Transverse colon (tissue), 4 donors: ENCODE data around the gene SH2D4B. TPM values are rescaled to one million over a fixed set of nuclear protein-coding genes. Genes with fewer than 3 reads are reported as not detected.

Experiments
- DNase-seq: peaks from one replicate; pipeline ENCODE4 v3.0.0-alpha.2; 2019
- H3K27ac ChIP-seq, 4 donors: fragments of 200-600 bp; sonication (generic); 2 replicates each; pipeline ENCODE4 v1.5.1; 2016 to 2018; ENCODE audit warnings: inconsistent platforms in 4 of 4
- H3K27me3 ChIP-seq: fragments of 200-600 bp; sonication (generic); 2 replicates; pipeline ENCODE4 v1.5.1; 2017; ENCODE audit warnings: inconsistent platforms
- H3K36me3 ChIP-seq, 4 donors: fragments of 200-600 bp; sonication (generic); 2 replicates each; pipeline ENCODE4 v1.5.1; 2017 to 2019; ENCODE audit warnings: inconsistent platforms in 4 of 4
- H3K4me1 ChIP-seq, 4 donors: fragments of 200-600 bp; sonication (generic); 2 replicates each; pipeline ENCODE4 v1.5.1; 2017 to 2020; ENCODE audit warnings: inconsistent platforms in 4 of 4
- H3K4me3 ChIP-seq, 4 donors: fragments of 200-600 bp; sonication (generic); 1 replicate in 1 of 4; 2 replicates in 3 of 4; pipeline versions ENCODE4 v1.5.1 to v1.6.1; 2017 to 2019; ENCODE audit warnings: inconsistent platforms in 4 of 4
- H3K9me3 ChIP-seq, 2 donors: fragments of 200-600 bp; sonication (generic); 2 replicates each; pipeline ENCODE4 v1.5.1; 2017 to 2019; ENCODE audit warnings: inconsistent platforms in 2 of 2
- CTCF ChIP-seq, 5 experiments: fragments of 200-600 bp in 3 of 5; fragments of 450-650 bp in 2 of 5; sonication (generic) in 3 of 5; IDR thresholded peaks; 1 replicate in 2 of 5; 2 replicates in 3 of 5; pipeline ENCODE4 v1.5.1; 2016 to 2017; ENCODE audit warnings: antibody characterized with exemption in 5 of 5, inconsistent platforms in 3 of 5, mild to moderate bottlenecking in 2 of 5, moderate library complexity in 1 of 5
- EP300 ChIP-seq: sonication (generic); formaldehyde crosslinking; IDR thresholded peaks from one replicate; pipeline ENCODE4 v1.6.1; 2017; ENCODE audit warnings: antibody characterized with exemption, low read depth
- POLR2A ChIP-seq: fragments of 450-650 bp; IDR thresholded peaks from one replicate; pipeline ENCODE4 v1.6.1; 2016; ENCODE audit warnings: antibody characterized with exemption, mild to moderate bottlenecking, moderate library complexity
- POLR2AphosphoS5 ChIP-seq, 3 donors: sonication (generic); formaldehyde crosslinking; IDR thresholded peaks; one replicate each; pipeline ENCODE4 v1.6.1; 2016; ENCODE audit warnings: antibody characterized with exemption in 3 of 3
- WGBS, 2 donors: methylation state at CpG; one replicate each; pipeline ENCODE4 v1.1.5; 2018; ENCODE audit warnings: low coverage in 1 of 2; 5-methylcytosine and 5-hydroxymethylcytosine counted together
- in situ Hi-C, 4 donors: fragments of 200-750 bp; cut with MboI; loops; one replicate each; pipeline versions ENCODE4 v1.15.0 to v1.15.1; 2017; ENCODE audit warnings: low sequenced_read_pairs in 3 of 4, low pct_ligation_motif_present in 1 of 4, low pct_unique_long_range_greater_than_20kb in 1 of 4
- intact Hi-C: fragments of 100-400 bp; cut with DNase I; formaldehyde crosslinking; loops from one replicate; pipeline ENCODE4 v1.15.1; 2023; ENCODE audit warnings: low total_unique reads
- total RNA-seq, 4 donors: library from RNA; depleted of rRNA; stranded (reverse); fragments of >200 nt; gene quantifications; one replicate each; pipeline ENCODE4 v1.1.0, GENCODE V29; 2016

The SH2D4B gene
- total RNA-seq, 4 donors from 2014 or later = 0.32 TPM; not detected in 3

- WGBS, 2 donors = 86 to 100% methylated on average over 3 to 11 of the region's 11 CpGs
- Histone ChIP-seq H3K4me1 (peaks cover 0 to 7% (median 3%) of the 10 kb centered on the region in 4 donors), H3K4me3 (no peak overlapping the region), H3K9me3 (no peaks in the 10 kb centered on the region), H3K27me3 (no peaks in the 10 kb centered on the region), H3K27ac (no peak overlapping the region), H3K36me3 (no peaks in the 10 kb centered on the region)
- no peak for DNase-seq
- in situ Hi-C loops (no loop called here), intact Hi-C loops (no loop called here)
- no peak for TF ChIP-seq CTCF (IDR thresholded peaks at IDR 0.05)
Measured at GRCh38 chr10:80540136-80540535, 2.4 kb downstream of the SH2D4B start.

GRCh38 chr10:80540618-80540980 lies 2.9 kb downstream of the SH2D4B start:
- in situ Hi-C loops (no loop called here), intact Hi-C loops (no loop called here)
- DNase-seq = no peak
- no peaks in the 10 kb centered on the region for H3K9me3 ChIP-seq
- no peak overlapping the region for H3K27ac ChIP-seq
- TF ChIP-seq EP300 (no peak), POLR2AphosphoS5 (IDR thresholded peaks at IDR 0.05) (no peak), CTCF (IDR thresholded peaks at IDR 0.05) (no peak), POLR2A (no peak)
- no peaks in the 10 kb centered on the region for H3K27me3 ChIP-seq
- H3K36me3 ChIP-seq = no peaks in the 10 kb centered on the region
- peak overlapping the region in 2 of 4 donors; percentile 8 to 18 for H3K4me3 ChIP-seq
- WGBS, 2 donors = 60 to 67% methylated on average over 1 to 9 of the region's 9 CpGs
- peaks cover 0 to 6% (median 2%) of the 10 kb centered on the region in 4 donors for H3K4me1 ChIP-seq

DNA sequence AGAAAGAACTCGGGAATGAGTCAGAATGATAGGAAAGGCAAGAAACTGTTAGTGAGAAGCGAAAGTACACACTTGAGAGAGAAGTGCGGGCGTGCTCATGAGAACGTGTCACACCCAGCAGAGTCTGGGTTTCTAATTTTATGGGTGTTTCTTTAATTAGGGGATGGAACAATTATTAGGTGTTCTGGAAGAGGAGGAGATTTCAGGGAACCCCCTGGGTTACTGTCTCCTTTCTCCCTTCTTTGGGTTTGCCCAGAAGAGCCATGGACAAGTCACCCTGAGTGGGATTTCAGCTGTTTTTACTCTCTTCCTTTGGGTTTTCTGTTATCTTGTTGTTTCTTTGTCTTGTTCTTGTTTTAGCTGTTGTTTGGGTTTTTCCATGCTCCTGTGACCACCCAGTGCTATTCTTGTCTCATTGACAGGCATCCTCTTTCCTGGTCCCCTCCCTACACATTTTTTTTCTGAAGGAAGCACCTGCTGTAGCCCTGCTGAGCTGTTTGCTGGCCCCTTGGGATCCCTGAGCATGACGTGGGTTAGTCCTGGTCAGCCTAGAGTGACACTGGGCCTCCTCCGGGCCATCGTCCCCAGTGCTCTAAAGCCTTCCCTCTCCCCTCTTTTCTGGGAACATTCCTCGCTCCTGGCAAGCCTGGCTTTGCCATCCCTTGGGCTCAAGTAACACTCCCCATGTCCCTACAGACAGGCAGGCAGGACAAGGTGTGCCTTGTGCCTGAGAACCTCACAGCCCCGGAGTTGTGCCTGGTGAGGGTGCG lies 3.5 kb downstream of the SH2D4B start:
- no peak for TF ChIP-seq EP300
- no peak for TF ChIP-seq CTCF (IDR thresholded peaks at IDR 0.05)
- no peak for TF ChIP-seq POLR2AphosphoS5 (IDR thresholded peaks at IDR 0.05)
- TF ChIP-seq POLR2A = no peak
- 42% methylated on average over 11 of the region's 11 CpGs; no CpG with 5 or more reads in 1 of the 2 donors for WGBS, 2 donors
- Histone ChIP-seq H3K9me3 (no peaks in the 10 kb centered on the region), H3K4me3 (peak overlapping the region in 2 of 4 donors; percentile 8 to 18), H3K36me3 (no peaks in the 10 kb centered on the region), H3K27ac (no peak overlapping the region), H3K4me1 (peaks cover 0 to 6% (median 2%) of the 10 kb centered on the region in 4 donors), H3K27me3 (no peaks in the 10 kb centered on the region)
- in situ Hi-C loops = no loop called here
- intact Hi-C loops = no loop called here
- no peak for DNase-seq

- no peaks in the 10 kb centered on the region for H3K9me3 ChIP-seq
- TF ChIP-seq EP300 = no peak
- TF ChIP-seq POLR2AphosphoS5 (IDR thresholded peaks at IDR 0.05) = no peak
- TF ChIP-seq CTCF (IDR thresholded peaks at IDR 0.05) = no peak
- TF ChIP-seq POLR2A = no peak
- H3K27me3 ChIP-seq = no peaks in the 10 kb centered on the region
- DNase-seq = no peak
- H3K27ac ChIP-seq = no peak overlapping the region
- intact Hi-C loops (no loop called here), in situ Hi-C loops (no loop called here)
- peaks cover 0 to 6% (median 0%) of the 10 kb centered on the region in 4 donors for H3K4me1 ChIP-seq
- no peak overlapping the region for H3K4me3 ChIP-seq
- no peaks in the 10 kb centered on the region for H3K36me3 ChIP-seq
- WGBS, 2 donors = 84 to 100% methylated on average over 1 to 4 of the region's 4 CpGs
Measured at GRCh38 chr10:80542053-80542452, 4.4 kb downstream of the SH2D4B start.
